HepG2 (cell line): ENCODE results near the gene DPT. TPM values are rescaled to one million over a fixed set of nuclear protein-coding genes. Genes with fewer than 3 reads are reported as not detected.

Source experiments
- CHD4 ChIP-seq: fragments of 200-600 bp; sonication (generic); IDR thresholded peaks from 2 replicates; pipeline ENCODE4 v1.7.0; 2017; ENCODE audit warnings: mild to moderate bottlenecking, low read length, borderline replicate concordance
- HNRNPH1 ChIP-seq: fragments of 200-400 bp; formaldehyde crosslinking; optimal IDR thresholded peaks from 2 replicates; pipeline ENCODE3; 2017; ENCODE audit warnings: mild to moderate bottlenecking, low read depth, low read length
- NCOR1 ChIP-seq: fragments of 200-600 bp; sonication (generic); IDR thresholded peaks from 2 replicates; pipeline ENCODE4 v1.7.0; 2017; ENCODE audit warnings: antibody characterized with exemption, low read length, borderline replicate concordance
- RARA ChIP-seq: IDR thresholded peaks from 2 replicates; pipeline ENCODE4 v1.6.1; 2016; ENCODE audit warnings: missing genetic modification reagents, missing compliant biosample characterization
- REXO4 ChIP-seq: sonication (generic); formaldehyde crosslinking; IDR thresholded peaks from 2 replicates; pipeline ENCODE4 v1.8.0; 2022; ENCODE audit warnings: missing genetic modification reagents, mild to moderate bottlenecking, borderline replicate concordance
- SMYD3 ChIP-seq: sonication (generic); formaldehyde crosslinking; IDR thresholded peaks from 2 replicates; pipeline ENCODE4 v1.8.1; 2023; ENCODE audit warnings: mild to moderate bottlenecking, missing genetic modification reagents
- TBP ChIP-seq: sonication (generic); formaldehyde crosslinking; IDR thresholded peaks from 2 replicates; pipeline ENCODE4 v1.5.0; 2020; ENCODE audit warnings: missing genetic modification reagents
- TOPORS ChIP-seq: sonication (generic); formaldehyde crosslinking; IDR thresholded peaks from 2 replicates; pipeline ENCODE4 v1.8.0; 2023; ENCODE audit warnings: mild to moderate bottlenecking, missing genetic modification reagents
- TSC22D2 ChIP-seq: sonication (generic); formaldehyde crosslinking; IDR thresholded peaks from 2 replicates; pipeline ENCODE4 v1.5.1; 2020; ENCODE audit warnings: missing genetic modification reagents, mild to moderate bottlenecking, borderline replicate concordance
- ZNF124 ChIP-seq: sonication (generic); formaldehyde crosslinking; IDR thresholded peaks from 2 replicates; pipeline ENCODE4 v1.4.0; 2020; ENCODE audit warnings: missing genetic modification reagents
- ZNF616 ChIP-seq: sonication (generic); formaldehyde crosslinking; IDR thresholded peaks from 2 replicates; pipeline ENCODE4 v1.5.0; 2020; ENCODE audit warnings: low read depth, mild to moderate bottlenecking, missing genetic modification reagents
- ZNF674 ChIP-seq: sonication (generic); formaldehyde crosslinking; IDR thresholded peaks from 2 replicates; pipeline ENCODE4 v1.5.0; 2020; ENCODE audit warnings: low read depth, mild to moderate bottlenecking, missing genetic modification reagents
- polyA plus RNA-seq, 8 experiments: library from polyadenylated mRNA; depleted of rRNA in 3 of 8; stranded (reverse) in 7 of 8; unstranded in 1 of 8; fragments of >200 nt; fragmentation: Illumina TruSeq in 4 of 8; extraction: Trizol in 4 of 8; gene quantifications; 2 replicates each; pipeline versions ENCODE4 v1.2.1 to v1.2.3, GENCODE V29; 2011 to 2016; ENCODE audit warnings: low read depth in 4 of 8, missing spikeins in 1 of 8, mixed read lengths in 1 of 8; ENCODE audit not compliant: insufficient read depth in 1 of 8
- total RNA-seq, 5 experiments: library from RNA; depleted of rRNA; stranded (reverse); fragments of >200 nt; fragmentation: Illumina TruSeq; extraction: Trizol; gene quantifications; 2 replicates each; pipeline ENCODE4 v1.2.3, GENCODE V29; 2016; ENCODE audit warnings: low read depth in 1 of 5
- TF ChIP-seq, protein P1 (sequence below): sonication (generic); formaldehyde crosslinking; IDR thresholded peaks from 2 replicates; pipeline ENCODE4 v1.4.0; 2020; ENCODE audit warnings: missing genetic modification reagents, borderline replicate concordance
- TF ChIP-seq, protein P2 (sequence below): IDR thresholded peaks from 2 replicates; pipeline ENCODE4 v1.6.1; 2016; ENCODE audit warnings: missing genetic modification reagents, missing compliant biosample characterization
- TF ChIP-seq, protein P3 (sequence below): sonication (generic); formaldehyde crosslinking; IDR thresholded peaks from 2 replicates; pipeline ENCODE4 v1.5.1; 2020; ENCODE audit warnings: missing genetic modification reagents, mild to moderate bottlenecking, borderline replicate concordance
- TF ChIP-seq, protein P4 (sequence below): sonication (generic); formaldehyde crosslinking; IDR thresholded peaks from 2 replicates; pipeline ENCODE4 v1.9.0; 2021; ENCODE audit warnings: missing genetic modification reagents, mild to moderate bottlenecking, borderline replicate concordance
- TF ChIP-seq, protein P5 (sequence below): sonication (generic); formaldehyde crosslinking; IDR thresholded peaks from 2 replicates; pipeline ENCODE4 v1.5.1; 2020; ENCODE audit warnings: missing genetic modification reagents, mild to moderate bottlenecking, borderline replicate concordance
- TF ChIP-seq, protein P6 (sequence below): IDR thresholded peaks from 2 replicates; pipeline ENCODE4 v1.6.1; 2016; ENCODE audit warnings: mild to moderate bottlenecking

DPT gene
- total and polyA plus RNA-seq, 2 of the 13 experiments (the other 11 are each of a cell fraction or from before 2014, with no cell fraction given): 0.04 TPM; not detected in 1

DNA sequence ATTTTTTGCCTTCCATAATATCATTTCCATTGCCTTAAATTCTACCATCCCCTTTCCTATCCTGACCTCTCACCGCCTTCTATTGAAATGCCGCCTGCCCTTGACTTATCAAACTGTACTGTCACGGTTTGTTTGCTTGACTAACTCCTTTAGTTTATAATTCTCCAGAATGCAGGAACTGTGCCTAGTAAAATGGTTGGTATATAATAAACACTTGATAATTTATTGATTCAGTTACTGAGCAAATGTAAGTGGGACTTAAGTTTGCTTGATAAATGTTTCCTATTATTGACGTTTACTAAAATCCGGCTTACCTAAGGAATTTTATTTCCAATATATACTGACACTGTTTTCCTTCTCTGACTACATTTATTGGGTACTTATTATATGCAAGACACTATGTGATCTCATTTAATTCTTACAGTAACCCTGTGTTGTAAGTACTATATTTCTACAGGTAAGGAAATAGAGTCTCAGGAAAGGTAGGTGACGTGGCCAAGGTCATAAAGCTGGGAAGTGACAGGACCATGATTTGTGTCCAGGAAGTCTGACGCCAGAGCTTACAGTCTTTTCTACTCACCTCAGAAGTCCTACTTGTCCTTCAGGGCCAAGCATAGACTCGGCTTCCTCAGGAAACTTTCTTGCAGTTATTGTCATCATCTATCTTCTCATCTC is 35.7 kb downstream of the DPT start (continued):
- TF ChIP-seq, protein P1, sequence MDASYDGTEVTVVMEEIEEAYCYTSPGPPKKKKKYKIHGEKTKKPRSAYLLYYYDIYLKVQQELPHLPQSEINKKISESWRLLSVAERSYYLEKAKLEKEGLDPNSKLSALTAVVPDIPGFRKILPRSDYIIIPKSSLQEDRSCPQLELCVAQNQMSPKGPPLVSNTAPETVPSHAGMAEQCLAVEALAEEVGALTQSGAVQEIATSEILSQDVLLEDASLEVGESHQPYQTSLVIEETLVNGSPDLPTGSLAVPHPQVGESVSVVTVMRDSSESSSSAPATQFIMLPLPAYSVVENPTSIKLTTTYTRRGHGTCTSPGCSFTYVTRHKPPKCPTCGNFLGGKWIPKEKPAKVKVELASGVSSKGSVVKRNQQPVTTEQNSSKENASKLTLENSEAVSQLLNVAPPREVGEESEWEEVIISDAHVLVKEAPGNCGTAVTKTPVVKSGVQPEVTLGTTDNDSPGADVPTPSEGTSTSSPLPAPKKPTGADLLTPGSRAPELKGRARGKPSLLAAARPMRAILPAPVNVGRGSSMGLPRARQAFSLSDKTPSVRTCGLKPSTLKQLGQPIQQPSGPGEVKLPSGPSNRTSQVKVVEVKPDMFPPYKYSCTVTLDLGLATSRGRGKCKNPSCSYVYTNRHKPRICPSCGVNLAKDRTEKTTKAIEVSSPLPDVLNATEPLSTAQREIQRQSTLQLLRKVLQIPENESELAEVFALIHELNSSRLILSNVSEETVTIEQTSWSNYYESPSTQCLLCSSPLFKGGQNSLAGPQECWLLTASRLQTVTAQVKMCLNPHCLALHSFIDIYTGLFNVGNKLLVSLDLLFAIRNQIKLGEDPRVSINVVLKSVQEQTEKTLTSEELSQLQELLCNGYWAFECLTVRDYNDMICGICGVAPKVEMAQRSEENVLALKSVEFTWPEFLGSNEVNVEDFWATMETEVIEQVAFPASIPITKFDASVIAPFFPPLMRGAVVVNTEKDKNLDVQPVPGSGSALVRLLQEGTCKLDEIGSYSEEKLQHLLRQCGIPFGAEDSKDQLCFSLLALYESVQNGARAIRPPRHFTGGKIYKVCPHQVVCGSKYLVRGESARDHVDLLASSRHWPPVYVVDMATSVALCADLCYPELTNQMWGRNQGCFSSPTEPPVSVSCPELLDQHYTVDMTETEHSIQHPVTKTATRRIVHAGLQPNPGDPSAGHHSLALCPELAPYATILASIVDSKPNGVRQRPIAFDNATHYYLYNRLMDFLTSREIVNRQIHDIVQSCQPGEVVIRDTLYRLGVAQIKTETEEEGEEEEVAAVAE (CRISPR knock-in tag): no peak
- peak; percentile 54; the same call in 1 of the 2 replicates for TF ChIP-seq NCOR1
- TF ChIP-seq ZNF124 (CRISPR knock-in tag): no peak
- no peak for TF ChIP-seq ZNF674
- no peak for TF ChIP-seq TSC22D2 (CRISPR knock-in tag)
- TF ChIP-seq, protein P2, sequence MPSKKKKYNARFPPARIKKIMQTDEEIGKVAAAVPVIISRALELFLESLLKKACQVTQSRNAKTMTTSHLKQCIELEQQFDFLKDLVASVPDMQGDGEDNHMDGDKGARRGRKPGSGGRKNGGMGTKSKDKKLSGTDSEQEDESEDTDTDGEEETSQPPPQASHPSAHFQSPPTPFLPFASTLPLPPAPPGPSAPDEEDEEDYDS (CRISPR knock-in tag): peak; percentile 50; the same call in 1 of the 2 replicates
- no peak for TF ChIP-seq REXO4 (CRISPR knock-in tag)
- peak; percentile 90 for TF ChIP-seq RARA (CRISPR knock-in tag)
- TF ChIP-seq, protein P3, sequence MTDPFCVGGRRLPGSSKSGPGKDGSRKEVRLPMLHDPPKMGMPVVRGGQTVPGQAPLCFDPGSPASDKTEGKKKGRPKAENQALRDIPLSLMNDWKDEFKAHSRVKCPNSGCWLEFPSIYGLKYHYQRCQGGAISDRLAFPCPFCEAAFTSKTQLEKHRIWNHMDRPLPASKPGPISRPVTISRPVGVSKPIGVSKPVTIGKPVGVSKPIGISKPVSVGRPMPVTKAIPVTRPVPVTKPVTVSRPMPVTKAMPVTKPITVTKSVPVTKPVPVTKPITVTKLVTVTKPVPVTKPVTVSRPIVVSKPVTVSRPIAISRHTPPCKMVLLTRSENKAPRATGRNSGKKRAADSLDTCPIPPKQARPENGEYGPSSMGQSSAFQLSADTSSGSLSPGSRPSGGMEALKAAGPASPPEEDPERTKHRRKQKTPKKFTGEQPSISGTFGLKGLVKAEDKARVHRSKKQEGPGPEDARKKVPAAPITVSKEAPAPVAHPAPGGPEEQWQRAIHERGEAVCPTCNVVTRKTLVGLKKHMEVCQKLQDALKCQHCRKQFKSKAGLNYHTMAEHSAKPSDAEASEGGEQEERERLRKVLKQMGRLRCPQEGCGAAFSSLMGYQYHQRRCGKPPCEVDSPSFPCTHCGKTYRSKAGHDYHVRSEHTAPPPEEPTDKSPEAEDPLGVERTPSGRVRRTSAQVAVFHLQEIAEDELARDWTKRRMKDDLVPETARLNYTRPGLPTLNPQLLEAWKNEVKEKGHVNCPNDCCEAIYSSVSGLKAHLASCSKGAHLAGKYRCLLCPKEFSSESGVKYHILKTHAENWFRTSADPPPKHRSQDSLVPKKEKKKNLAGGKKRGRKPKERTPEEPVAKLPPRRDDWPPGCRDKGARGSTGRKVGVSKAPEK: no peak
- no peak for TF ChIP-seq TBP (CRISPR knock-in tag)
- no peak for TF ChIP-seq HNRNPH1
- TF ChIP-seq, protein P4, sequence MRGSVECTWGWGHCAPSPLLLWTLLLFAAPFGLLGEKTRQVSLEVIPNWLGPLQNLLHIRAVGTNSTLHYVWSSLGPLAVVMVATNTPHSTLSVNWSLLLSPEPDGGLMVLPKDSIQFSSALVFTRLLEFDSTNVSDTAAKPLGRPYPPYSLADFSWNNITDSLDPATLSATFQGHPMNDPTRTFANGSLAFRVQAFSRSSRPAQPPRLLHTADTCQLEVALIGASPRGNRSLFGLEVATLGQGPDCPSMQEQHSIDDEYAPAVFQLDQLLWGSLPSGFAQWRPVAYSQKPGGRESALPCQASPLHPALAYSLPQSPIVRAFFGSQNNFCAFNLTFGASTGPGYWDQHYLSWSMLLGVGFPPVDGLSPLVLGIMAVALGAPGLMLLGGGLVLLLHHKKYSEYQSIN (CRISPR knock-in tag): no peak
- peak; percentile 53; the same call in 1 of the 2 replicates for TF ChIP-seq CHD4
- TF ChIP-seq, protein P5, sequence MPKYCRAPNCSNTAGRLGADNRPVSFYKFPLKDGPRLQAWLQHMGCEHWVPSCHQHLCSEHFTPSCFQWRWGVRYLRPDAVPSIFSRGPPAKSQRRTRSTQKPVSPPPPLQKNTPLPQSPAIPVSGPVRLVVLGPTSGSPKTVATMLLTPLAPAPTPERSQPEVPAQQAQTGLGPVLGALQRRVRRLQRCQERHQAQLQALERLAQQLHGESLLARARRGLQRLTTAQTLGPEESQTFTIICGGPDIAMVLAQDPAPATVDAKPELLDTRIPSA: no peak
- TF ChIP-seq, protein P6, sequence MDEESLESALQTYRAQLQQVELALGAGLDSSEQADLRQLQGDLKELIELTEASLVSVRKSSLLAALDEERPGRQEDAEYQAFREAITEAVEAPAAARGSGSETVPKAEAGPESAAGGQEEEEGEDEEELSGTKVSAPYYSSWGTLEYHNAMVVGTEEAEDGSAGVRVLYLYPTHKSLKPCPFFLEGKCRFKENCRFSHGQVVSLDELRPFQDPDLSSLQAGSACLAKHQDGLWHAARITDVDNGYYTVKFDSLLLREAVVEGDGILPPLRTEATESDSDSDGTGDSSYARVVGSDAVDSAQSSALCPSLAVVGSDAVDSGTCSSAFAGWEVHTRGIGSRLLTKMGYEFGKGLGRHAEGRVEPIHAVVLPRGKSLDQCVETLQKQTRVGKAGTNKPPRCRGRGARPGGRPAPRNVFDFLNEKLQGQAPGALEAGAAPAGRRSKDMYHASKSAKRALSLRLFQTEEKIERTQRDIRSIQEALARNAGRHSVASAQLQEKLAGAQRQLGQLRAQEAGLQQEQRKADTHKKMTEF (CRISPR knock-in tag): peak; percentile 39; the same call in 1 of the 2 replicates
- TF ChIP-seq ZNF616 (CRISPR knock-in tag): no peak
- no peak for TF ChIP-seq TOPORS
- TF ChIP-seq SMYD3 (CRISPR knock-in tag): no peak
